HG03103 (cell line): Measurements from ENCODE around the gene SLC17A9.

Experiments
- ATAC-seq: cut with Tn5 transposase; IDR thresholded peaks from one replicate; pipeline ENCODE4 v1.9.1; 2021; ENCODE audit warnings: low read depth; ENCODE audit not compliant: unreplicated experiment

The SLC17A9 gene, protein sequence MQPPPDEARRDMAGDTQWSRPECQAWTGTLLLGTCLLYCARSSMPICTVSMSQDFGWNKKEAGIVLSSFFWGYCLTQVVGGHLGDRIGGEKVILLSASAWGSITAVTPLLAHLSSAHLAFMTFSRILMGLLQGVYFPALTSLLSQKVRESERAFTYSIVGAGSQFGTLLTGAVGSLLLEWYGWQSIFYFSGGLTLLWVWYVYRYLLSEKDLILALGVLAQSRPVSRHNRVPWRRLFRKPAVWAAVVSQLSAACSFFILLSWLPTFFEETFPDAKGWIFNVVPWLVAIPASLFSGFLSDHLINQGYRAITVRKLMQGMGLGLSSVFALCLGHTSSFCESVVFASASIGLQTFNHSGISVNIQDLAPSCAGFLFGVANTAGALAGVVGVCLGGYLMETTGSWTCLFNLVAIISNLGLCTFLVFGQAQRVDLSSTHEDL

DNA sequence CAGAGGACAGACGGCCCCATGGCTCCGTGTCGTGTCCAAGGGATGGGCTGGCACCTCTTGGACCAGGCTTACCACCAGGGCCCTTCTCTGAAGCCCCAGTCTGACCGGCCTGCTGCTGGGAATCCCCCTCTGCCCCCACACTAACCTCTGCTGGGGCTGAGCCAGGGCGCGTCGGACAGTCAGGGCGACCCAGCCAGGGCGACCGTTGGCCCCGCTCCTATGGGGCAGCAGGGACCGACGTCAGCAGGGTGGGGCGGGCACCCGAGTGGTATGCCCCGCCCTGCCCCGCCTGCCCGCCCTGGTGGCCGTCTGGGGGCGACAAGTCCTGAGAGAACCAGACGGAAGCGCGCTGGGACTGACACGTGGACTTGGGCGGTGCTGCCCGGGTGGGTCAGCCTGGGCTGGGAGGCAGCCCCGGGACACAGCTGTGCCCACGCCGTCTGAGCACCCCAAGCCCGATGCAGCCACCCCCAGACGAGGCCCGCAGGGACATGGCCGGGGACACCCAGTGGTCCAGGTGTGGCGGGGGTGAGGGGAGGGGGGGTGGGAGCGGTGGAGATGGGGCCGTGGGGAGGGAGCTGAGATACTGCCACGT, at the start of gene SLC17A9:
SLC17A9 (plus strand) TSS at position 337 of the 595 bp plus-strand sequence; CDS start at position 459, 122 bp downstream.
- ATAC-seq: peak; percentile 41

DNA sequence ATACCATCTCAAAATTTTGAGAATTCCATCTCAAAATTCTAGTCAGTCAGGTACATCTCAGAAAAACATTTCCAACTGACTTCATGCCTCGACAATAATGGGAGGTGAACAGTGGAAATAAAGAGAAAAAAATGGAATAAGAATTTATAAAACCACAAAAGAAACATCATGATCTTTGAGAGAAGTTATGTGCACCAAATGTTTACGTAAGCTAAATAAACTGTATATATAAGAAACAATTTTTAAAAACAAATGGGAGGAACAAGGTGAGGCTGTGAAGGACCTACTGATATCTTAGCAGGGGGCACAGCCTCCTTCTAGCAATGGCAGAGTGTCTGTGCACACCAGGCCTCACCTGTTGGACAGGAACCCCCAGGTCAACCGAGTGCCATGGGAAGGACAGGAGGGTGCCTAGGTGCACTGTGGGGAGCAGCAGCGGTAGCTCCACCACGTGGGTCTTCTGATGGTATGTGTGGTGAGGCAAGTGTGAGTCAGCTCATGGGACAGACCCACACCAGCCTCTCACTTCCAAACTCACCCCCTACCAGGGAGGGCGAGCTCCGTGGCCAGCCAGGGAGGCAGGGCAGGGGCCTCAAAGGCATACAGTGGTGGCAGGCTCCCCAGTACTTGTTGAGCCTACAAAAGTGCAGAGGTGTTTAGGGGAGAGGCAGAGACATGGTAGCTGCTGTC, 49.4 kb upstream of the SLC17A9 start:
- ATAC-seq: no peak

DNA sequence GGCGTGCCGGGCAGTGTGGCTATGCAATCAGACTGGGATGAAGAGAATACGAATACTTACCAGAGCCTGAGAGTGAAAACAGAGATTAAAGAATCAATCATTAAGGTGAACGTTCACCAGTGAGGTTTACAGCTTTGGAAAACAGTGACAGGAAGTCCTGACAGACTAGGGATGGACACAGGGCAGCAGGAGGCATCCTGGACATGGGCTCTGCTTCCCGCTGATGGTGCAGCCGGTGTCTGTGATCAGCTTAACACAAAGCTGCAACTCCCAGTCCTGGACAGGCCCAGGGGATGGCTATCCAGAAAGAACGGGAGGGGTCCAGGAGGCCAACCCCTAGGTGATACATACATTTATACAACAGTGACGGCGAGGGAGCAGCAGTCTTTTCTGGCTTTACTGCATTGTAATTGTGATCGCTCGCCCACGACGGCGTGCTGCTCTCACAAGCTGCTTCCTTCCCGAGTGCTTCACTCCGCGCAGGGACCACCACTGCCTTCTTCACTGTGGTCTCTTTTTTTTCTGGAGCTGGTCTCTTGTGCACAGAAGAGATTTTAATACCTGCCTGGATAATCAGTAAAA, 46.9 kb upstream of the SLC17A9 start:
- no peak for ATAC-seq

DNA sequence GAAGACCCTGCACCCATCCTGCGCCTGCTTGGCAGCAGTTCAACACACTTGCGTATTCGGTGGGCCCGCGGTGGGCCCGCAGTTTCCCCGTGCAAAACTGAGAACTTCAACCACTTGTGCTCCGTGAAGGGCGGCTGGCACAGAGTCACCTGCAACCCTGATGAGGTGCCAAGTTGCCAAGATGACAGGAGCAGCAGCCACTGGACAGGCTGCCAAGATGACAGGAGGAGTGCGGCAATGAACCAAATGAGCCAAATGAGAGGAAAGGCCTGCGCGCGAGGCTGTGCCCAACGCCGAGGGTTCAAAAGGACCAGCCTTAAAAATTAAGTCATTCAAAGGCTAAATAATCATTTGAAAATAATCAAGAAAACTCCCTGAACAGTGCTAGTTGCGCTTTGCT, 46.3 kb upstream of the SLC17A9 start:
- no peak for ATAC-seq

- no peak for ATAC-seq
These were observed 45.7 kb upstream of the SLC17A9 start for GRCh38 chr20:62906647-62907375.

- ATAC-seq: no peak
These were observed 44.9 kb upstream of the SLC17A9 start for GRCh38 chr20:62907384-62908317.

DNA sequence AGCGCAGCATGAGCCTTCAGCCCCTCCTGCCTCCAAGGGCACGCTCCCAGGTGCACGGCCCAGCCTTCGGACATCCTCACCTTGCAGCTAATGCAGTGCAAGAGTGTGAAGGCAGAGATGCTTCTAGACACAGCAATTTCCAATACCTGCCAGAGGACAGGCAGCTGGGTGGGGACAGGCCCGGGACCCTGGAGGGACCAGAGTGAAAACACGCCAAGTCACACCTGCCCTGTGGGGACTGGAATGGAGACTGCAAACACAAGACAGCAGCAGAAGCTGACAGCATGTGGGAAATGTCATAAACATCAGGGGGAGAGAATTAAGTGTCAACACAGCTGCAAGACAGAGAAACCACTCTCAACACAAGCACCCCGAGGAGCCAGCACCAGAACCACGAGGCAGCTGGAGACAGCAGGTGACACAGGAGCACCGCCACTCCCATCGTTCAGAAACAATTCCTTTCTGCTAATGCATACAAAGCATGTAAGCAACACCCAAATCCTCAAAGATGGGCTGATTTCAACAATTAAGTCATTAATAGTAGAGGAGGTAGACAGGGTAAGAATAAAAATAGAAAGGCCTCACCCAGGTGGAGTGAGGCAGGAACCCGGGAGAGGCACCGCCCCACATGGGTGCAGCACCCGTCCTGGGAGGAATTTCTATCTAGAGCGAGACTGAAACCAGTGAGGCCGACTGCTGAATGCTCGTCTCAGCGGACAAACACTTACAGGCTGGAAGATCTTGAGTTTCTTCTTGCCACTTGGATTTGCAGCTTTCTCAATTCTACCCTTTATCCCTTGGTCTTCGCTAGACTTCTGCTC, 43.3 kb upstream of the SLC17A9 start:
- ATAC-seq: no peak

DNA sequence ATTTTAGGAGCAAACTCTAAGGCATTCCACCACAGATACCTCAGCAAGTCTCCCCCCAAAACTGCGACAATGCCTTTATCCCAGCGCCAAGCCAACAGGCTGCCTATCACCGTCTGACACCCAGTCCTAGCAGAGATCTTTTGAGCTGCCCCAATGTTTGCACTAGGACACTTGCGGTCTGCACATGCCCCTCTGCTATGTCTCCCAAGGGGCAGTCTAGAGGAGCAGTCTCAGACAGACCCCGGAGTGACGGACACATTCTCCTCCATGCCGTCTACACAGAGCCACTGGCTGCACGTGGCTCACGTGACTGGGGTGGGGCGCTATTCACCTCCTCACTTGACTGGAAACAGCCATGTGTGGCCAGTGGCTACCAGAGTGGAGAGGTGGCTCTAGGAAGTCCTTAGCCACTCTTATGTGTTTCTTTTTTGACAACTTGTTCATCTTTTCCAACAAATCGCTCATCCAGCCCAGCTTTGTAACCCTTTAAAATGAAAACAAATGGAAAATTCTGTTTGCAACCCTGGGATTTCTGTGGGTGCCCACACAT, 42.2 kb upstream of the SLC17A9 start:
- ATAC-seq: no peak

DNA sequence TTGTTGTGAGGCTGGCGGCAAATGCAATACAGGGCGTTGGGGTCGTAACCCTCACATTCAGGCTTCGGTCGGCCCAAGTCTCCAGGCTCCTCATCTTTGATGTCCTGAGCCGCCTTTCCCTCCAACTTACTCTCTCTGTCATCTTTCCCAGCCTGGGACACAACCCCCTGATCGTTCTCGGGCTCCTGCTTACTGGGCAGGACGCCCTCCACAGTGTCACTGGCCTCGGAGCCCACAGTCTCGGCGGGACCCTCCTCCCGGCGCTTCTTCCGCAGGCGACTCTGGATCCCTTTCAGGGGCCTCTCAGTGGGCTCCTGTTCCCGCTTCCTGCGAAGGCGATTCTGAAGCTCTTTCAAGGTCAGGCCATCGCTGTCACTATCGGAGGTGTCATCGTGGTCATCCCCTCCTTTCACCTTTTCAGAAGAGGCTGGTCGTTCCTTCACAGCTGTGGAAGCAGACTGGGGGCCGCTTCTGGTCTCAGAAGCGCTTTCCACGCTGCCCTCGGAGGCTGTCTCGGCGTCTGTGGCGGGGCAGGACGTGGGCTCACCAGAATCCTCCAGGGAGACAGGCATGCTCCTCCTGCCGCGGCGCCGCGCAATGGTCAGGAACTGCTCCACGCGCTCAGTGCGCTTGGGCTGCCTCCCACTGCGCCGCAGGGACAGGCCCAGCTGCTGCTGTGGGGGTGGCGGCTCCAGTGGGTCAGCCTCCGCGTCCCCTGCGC, 41.6 kb upstream of the SLC17A9 start:
- ATAC-seq: no peak

DNA sequence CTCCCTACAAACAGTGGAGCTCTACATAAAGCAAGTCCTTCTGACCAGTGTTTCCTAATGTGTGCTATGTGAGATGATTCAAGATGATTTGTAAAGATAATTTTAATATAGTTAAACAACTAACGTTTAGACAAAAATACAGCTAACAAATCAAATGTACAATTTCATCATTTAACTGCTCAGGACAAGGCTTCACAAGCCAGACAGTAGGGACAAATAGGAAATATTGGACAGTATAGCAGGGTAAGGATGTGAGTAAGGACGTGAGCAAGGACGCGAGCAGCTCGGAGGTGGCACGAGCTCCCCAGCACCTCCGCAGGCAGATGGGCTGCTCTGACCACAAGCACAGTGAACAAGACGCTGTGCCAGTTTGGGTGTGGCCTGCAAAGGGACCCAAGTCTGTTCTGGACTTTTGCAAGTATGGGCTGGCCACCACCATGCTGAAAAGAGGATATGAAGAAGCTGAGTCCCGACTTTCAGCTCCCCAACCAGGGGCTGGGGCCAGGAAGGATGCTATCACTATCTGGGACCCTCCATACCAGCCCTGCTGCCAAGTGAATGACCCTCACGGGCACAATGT, 40.7 kb upstream of the SLC17A9 start:
- no peak for ATAC-seq

- no peak for ATAC-seq
These were observed 39.4 kb upstream of the SLC17A9 start for GRCh38 chr20:62913043-62913630.

DNA sequence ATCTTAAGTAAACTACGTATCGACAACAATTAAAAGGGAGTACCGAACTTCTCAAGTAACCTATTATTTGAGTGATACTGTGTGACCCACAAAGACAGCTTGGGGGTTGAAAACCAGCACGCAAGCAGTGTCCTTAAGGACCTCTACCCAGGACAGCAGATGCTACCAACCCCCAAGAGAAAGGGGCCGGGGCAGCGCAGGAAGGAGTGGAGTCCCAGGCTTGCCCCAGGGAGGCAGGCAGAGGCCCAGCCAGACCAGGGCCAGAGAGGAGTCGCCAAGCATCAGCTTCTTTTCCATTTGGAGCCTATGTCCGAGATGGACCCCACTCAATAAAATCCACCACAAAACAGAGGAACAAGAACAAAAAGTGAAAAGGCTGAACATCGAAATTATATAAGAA, 38.1 kb upstream of the SLC17A9 start:
- ATAC-seq: no peak

DNA sequence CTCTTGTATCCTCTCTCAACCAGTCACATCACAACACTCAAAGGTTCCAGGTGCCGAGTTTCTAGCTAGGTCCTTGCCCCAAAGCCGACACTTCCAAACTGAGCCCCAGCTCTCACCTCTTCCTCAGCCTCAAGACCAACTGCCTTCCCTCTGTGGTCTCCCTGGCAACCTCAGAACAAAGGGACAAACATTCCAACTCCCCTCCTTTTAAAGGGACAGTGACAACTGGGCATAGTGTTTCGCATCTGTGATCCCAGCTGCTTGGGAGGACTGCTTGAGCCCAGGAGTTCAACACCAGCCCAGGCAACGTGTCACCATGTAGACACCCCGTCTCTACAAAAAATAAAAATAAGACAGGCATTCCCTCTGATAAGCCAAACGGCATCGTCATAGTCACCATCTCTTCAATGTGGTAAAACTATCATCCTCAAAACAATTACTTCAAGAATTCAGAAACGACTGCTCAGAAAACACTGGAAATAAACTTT, 37.5 kb upstream of the SLC17A9 start:
- ATAC-seq: no peak

- ATAC-seq: no peak
These were observed 35.6 kb upstream of the SLC17A9 start for GRCh38 chr20:62916703-62917476.

DNA sequence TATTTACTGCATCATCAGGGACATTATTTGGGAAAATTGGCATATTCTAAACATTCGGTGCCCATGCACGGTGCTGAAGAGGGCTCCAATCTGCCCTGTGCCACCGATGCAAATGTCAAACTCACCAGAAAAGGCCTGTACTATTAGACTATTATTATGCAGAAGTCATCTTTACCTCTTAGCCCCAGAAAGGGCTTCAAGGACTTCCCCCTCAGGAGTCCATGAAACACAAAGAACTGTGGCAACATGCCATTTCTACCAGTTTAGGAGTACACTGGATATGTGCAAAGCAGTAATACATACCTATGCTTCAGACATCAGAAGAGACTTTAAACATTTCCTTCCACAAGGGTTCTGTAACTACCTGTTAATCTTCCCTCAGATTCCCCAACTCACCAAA, 34.8 kb upstream of the SLC17A9 start:
- ATAC-seq: no peak

GRCh38 chr20:62918147-62918546, 34.4 kb upstream of the SLC17A9 start:
- ATAC-seq: no peak
